ENCODE results near the gene NSUN7.

Gene NSUN7

GRCh38 chr4:40827758-40828157, 78.0 kb downstream of the NSUN7 start:
- TF ChIP-seq CTCF (conservative IDR thresholded peaks at IDR 0.05; ENCODE audit: low read depth, low read length): no peak
- no peak overlapping the region for H3K4me3 ChIP-seq (ENCODE audit: low read depth, low read length)
- DNase-seq (ENCODE audit: low read depth): peak; percentile 17

- no peak overlapping the region for H3K4me3 ChIP-seq (ENCODE audit: low read depth, low read length)
- TF ChIP-seq CTCF (conservative IDR thresholded peaks at IDR 0.05; ENCODE audit: low read depth, low read length): no peak
- no peak for DNase-seq (ENCODE audit: low read depth)
Measured at GRCh38 chr4:40828661-40829060, 78.9 kb downstream of the NSUN7 start.

GRCh38 chr4:40829586-40829985, 79.8 kb downstream of the NSUN7 start:
- no peak for TF ChIP-seq CTCF (conservative IDR thresholded peaks at IDR 0.05; ENCODE audit: low read depth, low read length)
- H3K4me3 ChIP-seq (ENCODE audit: low read depth, low read length): no peak overlapping the region
- DNase-seq (ENCODE audit: low read depth): no peak

- no peak overlapping the region for H3K4me3 ChIP-seq (ENCODE audit: low read depth, low read length)
- TF ChIP-seq CTCF (conservative IDR thresholded peaks at IDR 0.05; ENCODE audit: low read depth, low read length): no peak
- no peak for DNase-seq (ENCODE audit: low read depth)
Measured at GRCh38 chr4:40831146-40831907, 81.6 kb downstream of the NSUN7 start.

GRCh38 chr4:40832175-40832574, 82.4 kb downstream of the NSUN7 start:
- H3K4me3 ChIP-seq (ENCODE audit: low read depth, low read length): no peak overlapping the region
- no peak for TF ChIP-seq CTCF (conservative IDR thresholded peaks at IDR 0.05; ENCODE audit: low read depth, low read length)
- DNase-seq (ENCODE audit: low read depth): no peak

GRCh38 chr4:40833212-40833611, 83.5 kb downstream of the NSUN7 start:
- no peak overlapping the region for H3K4me3 ChIP-seq (ENCODE audit: low read depth, low read length)
- no peak for DNase-seq (ENCODE audit: low read depth)
- no peak for TF ChIP-seq CTCF (conservative IDR thresholded peaks at IDR 0.05; ENCODE audit: low read depth, low read length)

All from choroid plexus epithelial cell (primary cell).